Endothelial cell of umbilical vein (primary cell): ENCODE results near the gene IL24. TPM values are rescaled to one million over a fixed set of nuclear protein-coding genes. Genes with fewer than 3 reads are reported as not detected.

ENCODE experiments used
- BruUV-seq: library from RNA; stranded (reverse); fragments of 400-500 nt; replicated peaks from 2 replicates; lab custom pipeline; 2021; lab: Mats Ljungman, UMichigan
- CTCF ChIA-PET: fragments of 300-600, 350-600 bp; sonication (Branson Sonifier 250); formaldehyde crosslinking; loops from one replicate; lab custom pipeline; 2021; ENCODE audit warnings: antibody characterized with exemption, inconsistent platforms; lab: Charles Lee
- POLR2A ChIA-PET: fragments of 300-600, 350-600 bp; sonication (Branson Sonifier 250); formaldehyde crosslinking; loops from one replicate; lab custom pipeline; 2021; ENCODE audit warnings: antibody characterized with exemption, inconsistent platforms; lab: Charles Lee
- DNase-seq: peaks from one replicate; pipeline ENCODE4 v3.0.0-alpha.2; 2011; ENCODE audit warnings: low read depth, low spot score
- FAIRE-seq: peaks from 2 replicates; lab custom pipeline; 2011; peaks lifted over from hg19 to GRCh38; lab: Jason Lieb, UNC
- H2AFZ ChIP-seq: 2 replicates; pipeline ENCODE4 v1.6.0; 2012; ENCODE audit warnings: low read depth, low read length, control low read depth, inconsistent platforms
- H3K27ac ChIP-seq: 2 replicates; pipeline ENCODE4 v1.5.1; 2011; ENCODE audit warnings: low read depth, mild to moderate bottlenecking, control low read depth, low read length, moderate library complexity; ENCODE audit not compliant: insufficient read depth
- H3K27me3 ChIP-seq, 2 experiments: 2 replicates each; pipeline versions ENCODE4 v1.6.0 to v1.6.1; 2011; ENCODE audit warnings: low read length in 2 of 2, mixed read lengths in 1 of 2; ENCODE audit not compliant: control insufficient read depth in 2 of 2, insufficient read depth in 2 of 2
- H3K36me3 ChIP-seq, 2 experiments: 2 replicates in 1 of 2; 3 replicates in 1 of 2; pipeline ENCODE4 v1.5.1; 2011; ENCODE audit warnings: low read length in 2 of 2, mild to moderate bottlenecking in 1 of 2, moderate library complexity in 1 of 2; ENCODE audit not compliant: control insufficient read depth in 2 of 2, insufficient read depth in 2 of 2; ENCODE audit errors: extremely low read depth in 1 of 2
- H3K4me1 ChIP-seq: 3 replicates; pipeline ENCODE4 v1.5.1; 2011; ENCODE audit warnings: mild to moderate bottlenecking, low read length; ENCODE audit not compliant: control insufficient read depth, insufficient read depth; ENCODE audit errors: extremely low read depth
- H3K4me2 ChIP-seq: 2 replicates; pipeline ENCODE4 v1.6.1; 2011; ENCODE audit warnings: low read length, control low read depth, mixed read lengths; ENCODE audit not compliant: insufficient read depth
- H3K4me3 ChIP-seq, 3 experiments: fragments of 200-600 bp in 1 of 3; sonication (generic), shearing (Covaris generic) in 1 of 3; replicated peaks in 1 of 3; 2 replicates each; pipeline ENCODE4 v1.5.1; 2011 to 2016; ENCODE audit warnings: control low read depth in 3 of 3, low read length in 3 of 3, mild to moderate bottlenecking in 2 of 3, inconsistent platforms in 1 of 3, low read depth in 1 of 3, moderate library complexity in 1 of 3; ENCODE audit not compliant: insufficient read depth in 1 of 3
- H3K79me2 ChIP-seq: 2 replicates; pipeline ENCODE4 v1.6.0; 2012; ENCODE audit warnings: low read length, inconsistent platforms; ENCODE audit not compliant: control insufficient read depth, insufficient read depth
- H3K9ac ChIP-seq: replicated peaks from 2 replicates; pipeline ENCODE3; 2011; ENCODE audit warnings: low read length, control low read depth; ENCODE audit not compliant: insufficient read depth; ENCODE audit errors: extremely low read depth
- H3K9me1 ChIP-seq: replicated peaks from 3 replicates; pipeline ENCODE4 v1.6.0; 2011; ENCODE audit warnings: mild to moderate bottlenecking, low read length; ENCODE audit not compliant: control insufficient read depth, insufficient read depth; ENCODE audit errors: extremely low read depth
- H3K9me3 ChIP-seq: replicated peaks from 2 replicates; pipeline ENCODE4 v1.5.1; 2012; ENCODE audit warnings: low read length, inconsistent platforms; ENCODE audit not compliant: control insufficient read depth, insufficient read depth
- H4K20me1 ChIP-seq: replicated peaks from 2 replicates; pipeline ENCODE3; 2011; ENCODE audit warnings: mild to moderate bottlenecking, low read length; ENCODE audit not compliant: control insufficient read depth, insufficient read depth; ENCODE audit errors: extremely low read depth
- CTCF ChIP-seq, 2 donors: IDR thresholded peaks; 1 replicate in 1 of 2; 2 replicates in 1 of 2; pipeline ENCODE4 v1.5.1; 2011; ENCODE audit warnings: low read length in 2 of 2, mild to moderate bottlenecking in 2 of 2, moderate library complexity in 2 of 2, control low read depth in 1 of 2, inconsistent platforms in 1 of 2, low read depth in 1 of 2; ENCODE audit not compliant: insufficient read depth in 1 of 2; ENCODE audit errors: extremely low read depth in 1 of 2
- EZH2 ChIP-seq: IDR thresholded peaks from 2 replicates; pipeline ENCODE4 v1.6.1; 2012; ENCODE audit warnings: borderline replicate concordance, low read depth, mild to moderate bottlenecking, moderate library complexity, low read length, inconsistent platforms; ENCODE audit not compliant: severe bottlenecking
- FOS ChIP-seq: IDR thresholded peaks from 2 replicates; pipeline ENCODE4 v1.6.1; 2011; ENCODE audit warnings: mild to moderate bottlenecking, low read length, moderate library complexity, borderline replicate concordance; ENCODE audit not compliant: insufficient read depth
- GATA2 ChIP-seq: IDR thresholded peaks from 2 replicates; pipeline ENCODE4 v1.7.0; 2011; ENCODE audit warnings: low read depth, mild to moderate bottlenecking, moderate library complexity, mixed read lengths, low read length; ENCODE audit not compliant: insufficient read length, insufficient read depth
- JUN ChIP-seq: IDR thresholded peaks from 2 replicates; pipeline ENCODE4 v1.6.1; 2011; ENCODE audit warnings: borderline replicate concordance, low read depth; ENCODE audit not compliant: insufficient read length, insufficient read depth
- MAX ChIP-seq: IDR thresholded peaks from 2 replicates; pipeline ENCODE4 v1.6.1; 2011; ENCODE audit not compliant: insufficient read depth, insufficient read length
- MYC ChIP-seq: IDR thresholded peaks from one replicate; pipeline ENCODE4 v1.6.1; 2011; ENCODE audit warnings: mild to moderate bottlenecking, low read depth, low read length
- POLR2A ChIP-seq: IDR thresholded peaks from 2 replicates; pipeline ENCODE4 v1.6.1; 2012; ENCODE audit warnings: low read depth, mild to moderate bottlenecking, control low read depth, low read length
- POLR2AphosphoS5 ChIP-seq: IDR thresholded peaks from 2 replicates; pipeline ENCODE4 v1.6.1; 2012; ENCODE audit warnings: low read depth, mild to moderate bottlenecking, control low read depth, low read length, moderate library complexity; ENCODE audit not compliant: insufficient read depth
- dilution Hi-C: fragments of 300-500 bp; cut with MboI; formaldehyde crosslinking; loops from one replicate; pipeline ENCODE4 v1.15.0; 2019; ENCODE audit warnings: low sequenced_read_pairs; ENCODE audit not compliant: extremely low pct_ligation_motif_present
- intact Hi-C: fragments of 100-400 bp; cut with micrococcal nuclease; formaldehyde crosslinking; loops from one replicate; pipeline ENCODE4 v1.10.0; 2022
- polyA plus RNA-seq, 4 experiments: library from polyadenylated mRNA; depleted of rRNA in 3 of 4; stranded (reverse) in 3 of 4; unstranded in 1 of 4; fragments of >200 nt; gene quantifications; 2 replicates each; pipeline versions ENCODE4 v1.2.1 to v1.2.3, GENCODE V29; 2011 to 2012; ENCODE audit warnings: missing spikeins in 1 of 4
- total RNA-seq: library from RNA; stranded (reverse); gene quantifications from 2 replicates; pipeline ENCODE4 v1.2.3, GENCODE V29; 2021

The IL24 gene
- total and polyA plus RNA-seq, 2 donors (not counting 3 experiments of a cell fraction or from before 2014, with no cell fraction given), result not detected

GRCh38 chr1:206939131-206939530 is 41.9 kb downstream of the IL24 start:
- no peaks in the 10 kb centered on the region for H3K9me3 ChIP-seq
- ChIA-PET CTCF (no interaction called here), POLR2A (no interaction called here)
- no peaks in the 10 kb centered on the region for H3K9me1 ChIP-seq
- no peak overlapping the region for H3K27ac ChIP-seq
- no peak overlapping the region for H3K4me3 ChIP-seq
- no TSS peak for BruUV-seq
- dilution Hi-C loops, result no loop called here
- no peak overlapping the region for H3K4me2 ChIP-seq
- H2AFZ ChIP-seq, result no peak overlapping the region
- no peaks in the 10 kb centered on the region for H3K4me1 ChIP-seq
- DNase-seq (no peak), FAIRE-seq (no peak)
- H4K20me1 ChIP-seq, result no peaks in the 10 kb centered on the region
- no peaks in the 10 kb centered on the region for H3K36me3 ChIP-seq
- TF ChIP-seq GATA2 (no peak), FOS (no peak), POLR2A (no peak), CTCF (IDR thresholded peaks at IDR 0.05; ENCODE audit: extremely low read depth in 1 of 2, insufficient read depth in 1 of 2, low read depth in 1 of 2, low read length in 2 of 2) (no peak), MAX (no peak), EZH2 (no peak), JUN (no peak), MYC (no peak), POLR2AphosphoS5 (no peak)
- no peaks in the 10 kb centered on the region for H3K79me2 ChIP-seq
- no peaks in the 10 kb centered on the region for H3K27me3 ChIP-seq
- no peak overlapping the region for H3K9ac ChIP-seq
- intact Hi-C loops, result no loop called here
